D341Med (cell line): Measurements from ENCODE around the gene TNFRSF1A.
A peak's percentile ranks its signal among the peaks of the same experiment; 100 is the strongest.

ENCODE experiments used
- DNase-seq: peaks from one replicate; pipeline ENCODE4 v3.0.0; 2012; ENCODE audit warnings: low spot score

Gene TNFRSF1A

DNA sequence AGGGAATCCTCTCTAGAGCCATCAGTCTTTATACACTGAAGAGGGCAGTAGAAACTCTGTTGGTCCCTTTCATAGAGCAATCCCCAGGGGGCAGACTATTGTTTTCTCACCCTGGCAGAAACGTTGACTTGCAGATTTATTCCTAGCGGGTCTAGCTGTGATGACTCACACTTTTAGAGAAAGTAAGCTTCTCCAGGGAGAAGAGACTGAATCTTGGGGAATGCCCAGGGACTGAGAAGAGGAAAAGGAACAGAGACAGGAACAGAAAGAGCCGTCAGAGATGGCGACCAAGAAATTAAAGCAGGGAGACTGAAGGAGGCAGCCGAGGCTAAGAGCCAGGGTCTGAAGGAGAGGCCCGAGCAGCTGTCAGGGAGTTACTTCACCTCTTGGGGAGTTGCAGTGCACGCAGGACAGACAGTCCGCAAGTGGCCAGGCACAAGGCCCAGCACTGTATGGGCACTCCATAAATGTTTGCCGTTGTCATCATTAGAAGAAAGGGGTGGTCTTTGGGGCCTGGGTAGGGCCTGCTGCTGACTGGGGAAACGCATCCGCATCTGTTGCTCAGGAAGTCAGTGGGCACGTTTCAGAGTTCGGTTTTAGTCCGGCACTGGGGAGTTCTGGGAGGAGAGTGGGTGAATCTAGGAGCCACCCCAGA, 18.4 kb downstream of the TNFRSF1A start:
- DNase-seq: peak; percentile 56

DNA sequence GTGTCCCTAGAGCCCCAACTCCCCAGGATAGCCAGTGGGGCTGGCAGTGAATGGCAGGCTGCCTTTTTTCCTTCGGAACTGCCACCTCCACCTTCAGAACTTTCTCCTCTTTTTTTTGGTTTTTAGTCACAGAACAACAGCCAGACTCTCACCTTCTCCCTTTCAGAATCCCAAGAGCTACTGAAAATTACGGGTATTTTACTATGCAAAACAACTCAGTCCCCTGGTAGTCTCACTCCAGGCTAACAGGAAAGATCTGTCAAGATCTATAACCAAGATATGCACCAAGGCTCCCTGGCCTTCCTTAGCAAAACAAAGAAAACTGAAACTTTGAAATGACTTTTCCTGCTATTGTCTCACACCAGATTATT, 18.9 kb downstream of the TNFRSF1A start:
- no peak for DNase-seq

DNA sequence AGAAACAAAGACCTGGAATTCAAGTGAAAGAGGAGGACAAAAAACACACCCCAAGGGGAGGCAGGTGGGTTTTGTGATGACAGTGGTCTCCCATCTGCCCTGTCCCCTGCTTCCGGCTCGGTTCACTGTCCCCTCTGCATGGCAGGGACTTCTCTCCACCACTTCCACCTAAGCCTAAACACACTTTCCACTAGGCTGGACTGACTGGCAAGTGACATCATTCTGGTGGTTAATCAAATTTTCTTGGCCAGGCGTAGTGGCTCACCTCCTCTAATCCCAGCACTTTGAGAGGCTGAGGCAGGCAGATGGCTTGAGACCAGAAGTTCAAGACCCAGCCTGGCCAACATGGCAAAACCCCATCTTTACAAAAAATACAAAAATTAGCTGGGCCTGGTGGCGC, 19.5 kb downstream of the TNFRSF1A start:
- no peak for DNase-seq

DNA sequence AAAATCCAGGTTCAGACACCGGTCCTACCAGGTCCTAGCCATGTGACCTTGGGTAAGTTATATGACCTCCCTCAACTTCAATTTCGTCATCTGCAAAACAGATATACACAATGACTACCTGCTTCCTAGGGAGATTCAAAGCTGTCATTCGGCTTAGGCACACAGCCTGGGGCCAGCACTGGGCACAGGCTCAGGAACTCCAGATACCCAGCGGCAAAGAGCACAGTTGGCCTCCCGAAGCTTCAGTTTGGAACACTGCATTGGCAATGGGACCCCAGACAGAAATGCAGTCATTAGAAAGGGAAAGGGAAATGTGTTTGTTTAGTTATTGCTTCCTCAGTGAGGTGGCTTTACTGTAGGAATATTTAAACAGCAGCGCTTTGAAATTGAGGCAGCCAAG, 20.0 kb downstream of the TNFRSF1A start:
- no peak for DNase-seq

DNA sequence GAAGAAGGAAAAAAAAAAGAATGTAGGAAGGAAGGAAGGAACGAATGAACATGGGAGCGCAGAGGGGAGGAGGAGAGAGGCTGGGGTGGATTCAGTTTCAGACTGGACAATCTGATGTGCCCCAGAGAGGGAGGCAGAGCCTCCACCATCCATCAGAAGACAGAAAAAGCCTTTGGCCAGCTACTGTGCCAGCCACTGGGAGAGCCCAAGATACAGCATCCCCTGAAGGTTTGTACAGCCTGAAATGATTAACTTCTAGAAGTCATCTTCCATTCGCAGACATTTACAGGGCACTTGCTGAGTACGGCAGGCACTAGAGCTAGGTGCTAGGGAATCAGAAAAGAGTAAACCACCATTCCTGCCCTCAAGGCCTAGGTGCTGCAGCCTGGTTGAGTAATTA, 22.4 kb downstream of the TNFRSF1A start:
- no peak for DNase-seq

DNA sequence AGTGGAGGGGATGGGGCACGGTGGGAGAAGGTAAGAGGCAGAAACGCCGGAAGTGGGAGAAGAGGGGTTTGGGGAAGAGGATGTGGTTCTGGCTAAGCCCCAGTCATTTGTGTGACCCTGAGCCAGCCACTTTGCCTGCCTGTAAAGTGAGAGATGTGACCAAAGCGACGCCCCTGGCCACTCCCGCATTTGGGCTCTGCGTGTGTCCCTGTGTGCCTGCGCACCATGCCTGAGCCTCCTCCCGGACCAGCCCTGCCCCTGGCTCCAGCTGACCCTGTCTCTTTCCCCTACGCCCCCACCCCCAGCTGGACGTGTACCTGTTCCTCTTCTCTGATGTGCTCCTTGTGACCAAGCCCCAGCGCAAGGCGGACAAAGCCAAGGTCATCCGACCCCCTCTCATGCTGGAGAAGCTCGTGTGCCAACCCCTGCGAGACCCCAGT, 23.4 kb downstream of the TNFRSF1A start:
- DNase-seq: no peak

DNA sequence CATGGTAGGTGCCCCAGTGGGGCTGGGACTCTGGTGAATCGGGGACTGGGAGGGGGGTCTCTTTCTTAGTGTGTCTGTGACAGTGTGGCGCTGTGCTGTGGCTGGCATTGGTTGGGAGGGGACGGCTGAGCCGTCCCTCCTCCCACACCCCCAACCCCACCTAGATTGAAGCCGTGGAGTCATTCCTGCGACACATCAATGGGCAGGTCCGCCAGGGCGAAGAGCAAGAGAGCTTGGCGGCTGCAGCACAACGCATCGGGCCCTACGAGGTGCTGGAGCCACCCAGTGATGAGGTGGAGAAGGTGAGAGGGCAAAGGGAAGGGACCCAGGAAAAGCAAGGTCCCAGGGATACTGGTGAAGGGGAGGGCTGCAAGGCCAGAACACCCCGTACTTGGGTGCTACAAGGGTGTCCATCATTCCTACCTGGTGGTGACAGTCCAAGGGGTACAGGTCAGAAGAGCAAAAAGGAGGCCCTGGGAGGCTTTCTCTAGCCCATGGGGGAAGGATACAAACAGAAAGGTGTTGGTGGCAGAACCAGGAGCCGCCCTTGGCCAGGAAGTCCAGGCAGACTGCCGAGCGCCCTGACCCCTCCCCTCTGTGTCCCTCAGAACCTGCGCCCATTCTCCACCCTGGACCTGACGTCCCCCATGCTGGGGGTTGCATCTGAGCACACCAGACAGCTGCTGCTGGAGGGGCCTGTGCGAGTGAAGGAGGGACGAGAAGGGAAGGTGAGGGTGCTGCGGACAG, 24.0 kb downstream of the TNFRSF1A start:
- DNase-seq: no peak

DNA sequence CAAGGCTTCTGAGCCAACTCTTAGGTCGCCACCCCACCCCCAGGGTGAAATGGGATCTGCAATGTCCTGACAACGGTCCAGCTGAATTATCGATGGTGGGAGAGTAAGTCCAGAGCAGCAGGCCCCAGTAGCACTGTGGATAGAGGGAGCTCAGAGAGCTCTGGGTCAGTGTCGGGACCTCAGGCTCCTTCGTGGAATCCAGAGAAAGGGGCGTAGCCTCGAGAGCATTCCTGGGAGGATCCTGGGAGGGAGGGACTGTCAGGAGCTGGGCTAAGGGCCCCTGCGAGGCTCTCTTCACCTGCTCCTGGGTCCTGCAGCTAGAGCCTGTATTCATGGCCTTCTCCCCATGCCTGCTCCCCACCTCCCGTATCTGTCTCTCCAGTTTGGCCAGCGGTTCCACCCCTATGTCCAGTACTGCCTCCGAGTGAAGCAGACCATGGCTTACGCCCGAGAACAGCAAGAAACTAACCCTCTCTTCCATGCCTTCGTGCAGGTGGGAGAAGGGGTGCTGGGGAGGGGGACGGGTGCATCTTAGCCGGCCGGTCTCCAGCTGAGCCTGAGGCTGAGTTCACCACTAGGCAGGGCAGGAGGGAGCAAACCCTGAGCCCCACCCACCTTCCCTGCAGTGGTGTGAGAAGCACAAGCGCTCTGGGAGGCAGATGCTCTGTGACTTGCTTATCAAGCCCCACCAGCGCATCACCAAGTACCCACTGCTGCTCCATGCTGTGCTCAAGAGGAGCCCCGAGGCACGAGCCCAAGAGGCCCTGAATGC, 24.8 kb downstream of the TNFRSF1A start:
- no peak for DNase-seq

DNA sequence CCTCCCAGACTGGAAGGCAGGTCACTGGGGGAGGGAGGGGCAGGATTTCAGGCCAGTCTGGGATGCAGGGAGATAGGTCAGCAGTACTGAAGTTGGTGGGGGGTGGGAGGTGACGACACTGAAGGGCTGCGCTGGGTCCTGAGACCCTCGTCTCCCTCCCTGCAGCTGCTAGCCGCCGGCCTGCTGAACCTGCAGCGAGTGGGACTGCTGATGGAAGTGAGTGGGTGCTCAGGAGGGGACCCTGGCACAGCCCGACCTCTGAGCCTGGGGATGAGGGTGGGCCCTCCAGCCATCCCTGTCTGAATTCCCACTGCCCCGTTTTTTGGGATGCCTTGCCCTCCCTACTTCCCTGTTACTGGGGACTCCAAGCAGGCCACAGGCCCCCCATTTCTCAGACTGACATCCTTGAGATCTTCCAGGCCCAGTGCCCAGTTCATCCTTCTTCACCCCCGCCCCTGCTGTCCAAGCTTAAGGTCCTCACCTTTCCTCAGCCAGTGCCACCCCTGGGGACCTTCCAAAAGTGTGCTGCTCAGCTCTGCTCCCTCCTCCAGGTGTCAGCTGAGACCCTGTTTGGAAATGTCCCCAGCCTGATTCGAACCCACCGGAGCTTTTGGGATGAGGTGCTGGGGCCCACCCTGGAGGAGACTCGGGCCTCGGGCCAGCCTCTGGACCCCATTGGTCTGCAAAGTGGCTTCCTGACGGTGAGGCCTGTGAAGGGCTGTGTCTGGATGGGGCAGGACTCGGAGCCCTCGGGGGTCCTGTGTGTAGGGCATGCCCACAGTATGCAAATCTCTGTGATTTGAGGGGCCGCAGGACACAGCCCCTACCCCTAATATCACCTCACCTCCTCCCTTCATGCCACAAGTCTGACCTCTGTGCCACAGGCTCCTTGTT, 25.9 kb downstream of the TNFRSF1A start:
- no peak for DNase-seq

DNA sequence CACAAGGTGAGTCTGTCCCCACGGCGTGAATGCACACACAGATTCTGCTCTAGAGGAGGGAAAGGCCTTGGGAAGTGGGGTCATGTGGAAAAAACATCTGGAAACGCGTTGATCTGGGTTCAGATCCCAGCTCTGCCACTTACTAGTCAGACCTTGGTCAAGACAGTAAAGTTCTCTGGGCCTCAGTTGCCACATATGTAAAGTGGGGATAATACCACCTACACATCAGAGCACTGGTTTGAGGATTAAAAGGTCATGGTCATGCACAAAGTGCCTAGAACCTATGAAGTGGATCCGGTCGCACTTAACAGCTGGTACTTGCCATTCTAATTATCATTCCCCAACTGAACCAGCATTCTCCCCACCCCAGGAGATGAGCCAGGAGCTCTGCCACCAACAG, 26.7 kb downstream of the TNFRSF1A start:
- no peak for DNase-seq

DNA sequence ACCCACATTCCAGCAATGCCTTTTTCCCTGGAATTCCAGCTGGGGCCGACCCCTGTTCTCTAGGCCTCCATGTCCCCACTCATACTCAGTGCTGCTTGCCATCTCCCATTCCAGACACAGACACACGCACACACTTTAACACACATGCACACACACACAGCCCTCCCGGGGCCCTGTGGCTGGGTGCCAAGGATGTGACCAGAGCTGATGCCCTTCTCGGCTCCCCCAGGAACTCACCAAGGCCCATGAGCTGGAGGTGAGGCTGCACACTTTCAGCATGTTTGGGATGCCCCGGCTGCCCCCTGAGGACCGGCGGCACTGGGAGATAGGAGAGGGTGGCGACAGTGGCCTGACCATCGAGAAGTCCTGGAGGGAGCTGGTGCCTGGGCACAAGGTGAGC, 27.1 kb downstream of the TNFRSF1A start:
- DNase-seq: no peak

DNA sequence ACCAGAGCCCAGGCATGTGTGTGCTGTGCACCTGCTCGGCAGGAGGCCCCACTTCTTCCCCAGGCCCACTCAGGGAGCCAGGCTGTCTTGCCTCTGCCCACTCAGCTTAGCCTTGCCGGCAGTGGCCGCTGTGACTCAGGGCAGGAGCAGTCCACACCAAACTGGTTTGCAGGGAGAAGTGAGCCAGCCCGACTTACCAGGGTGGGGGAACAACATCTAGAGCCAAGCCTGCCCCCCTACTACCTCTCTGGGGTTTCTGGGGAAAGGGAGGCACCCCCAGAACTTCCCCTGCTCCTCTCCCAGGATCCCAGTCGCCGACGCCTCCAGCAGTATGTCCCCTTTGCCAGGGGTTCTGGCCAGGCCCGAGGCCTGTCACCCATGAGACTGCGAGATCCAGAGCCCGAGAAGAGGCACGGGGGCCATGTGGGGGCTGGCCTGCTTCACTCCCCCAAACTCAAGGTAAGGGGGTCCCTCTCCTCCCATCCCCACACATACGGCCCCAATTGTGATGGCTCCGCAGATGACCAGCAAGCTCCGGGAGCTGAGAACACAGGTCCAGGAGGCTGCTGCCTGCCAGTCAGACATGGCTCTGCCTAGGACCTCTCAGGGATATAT, 28.4 kb downstream of the TNFRSF1A start:
- no peak for DNase-seq

DNA sequence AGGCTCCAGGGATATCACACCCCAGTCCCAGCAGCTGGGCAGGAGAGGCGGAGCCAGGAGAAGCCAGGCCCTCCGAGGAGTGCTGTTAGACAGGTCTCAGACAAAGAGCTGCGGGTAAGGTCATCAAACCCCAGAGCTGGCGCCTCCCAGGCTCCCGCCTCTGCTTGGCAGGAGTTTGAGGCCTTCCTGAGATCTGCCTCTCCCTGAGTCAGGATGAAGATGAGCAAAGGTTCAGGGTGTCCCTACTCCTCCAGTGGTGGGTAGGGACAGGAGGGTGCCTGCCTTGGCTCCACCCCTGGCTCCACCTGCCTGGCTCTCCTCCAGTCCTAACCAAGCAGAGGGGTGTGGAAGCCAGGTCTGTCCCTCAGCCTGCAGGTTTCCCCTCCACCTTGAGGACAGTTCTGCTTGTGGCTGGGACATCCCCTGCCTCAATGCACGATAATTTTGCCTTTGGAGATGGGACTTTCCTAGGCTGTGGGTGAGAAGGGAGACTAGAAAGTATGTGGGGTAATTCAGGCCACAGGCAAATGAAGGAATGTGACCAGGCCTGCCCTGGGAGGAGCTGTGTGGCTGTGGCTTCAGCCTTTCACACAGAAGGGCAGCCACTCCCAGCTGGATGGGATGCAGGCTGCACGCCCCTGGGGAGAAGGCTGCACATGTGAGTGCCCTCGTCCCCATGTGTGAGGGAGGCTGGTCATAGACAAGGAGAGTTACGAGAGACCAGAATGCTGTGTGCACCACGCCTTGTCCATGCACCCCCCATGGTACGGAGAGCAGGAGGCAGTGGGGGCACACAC, 29.1 kb downstream of the TNFRSF1A start:
- DNase-seq: no peak

DNA sequence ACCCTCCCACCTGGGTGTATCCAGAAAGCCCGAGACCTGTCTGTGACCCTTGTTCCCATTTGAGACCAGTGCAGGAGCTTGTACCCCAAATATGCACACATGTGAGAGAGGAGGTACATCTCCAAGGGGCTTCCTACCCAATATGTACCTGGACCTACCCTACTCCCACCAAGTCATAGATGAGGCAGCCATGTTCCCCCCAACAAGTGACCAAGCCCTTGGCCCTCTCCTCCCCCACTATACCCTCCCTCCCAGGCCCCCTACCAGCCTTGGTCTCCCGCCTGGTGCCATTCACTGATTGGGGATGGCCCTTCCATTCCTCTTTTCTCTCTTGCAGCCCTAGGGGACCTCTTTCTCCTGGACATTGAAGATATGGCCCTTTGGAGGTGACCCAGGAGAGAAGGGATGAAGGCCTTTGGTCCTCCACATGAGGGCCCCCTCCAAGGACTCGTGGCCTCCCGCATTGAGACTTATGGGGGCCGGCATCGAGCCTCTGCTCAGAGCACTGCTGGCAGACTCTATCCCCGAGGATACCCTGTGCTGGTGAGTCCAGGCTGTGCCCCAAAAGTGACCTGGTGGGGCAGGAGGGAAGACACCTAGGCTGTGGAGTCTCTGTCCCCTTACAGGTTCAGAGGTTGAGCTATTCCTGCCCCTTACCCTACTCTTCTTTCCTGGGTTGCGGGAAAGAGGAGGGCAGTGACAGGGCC, 29.9 kb downstream of the TNFRSF1A start:
- DNase-seq: no peak

DNA sequence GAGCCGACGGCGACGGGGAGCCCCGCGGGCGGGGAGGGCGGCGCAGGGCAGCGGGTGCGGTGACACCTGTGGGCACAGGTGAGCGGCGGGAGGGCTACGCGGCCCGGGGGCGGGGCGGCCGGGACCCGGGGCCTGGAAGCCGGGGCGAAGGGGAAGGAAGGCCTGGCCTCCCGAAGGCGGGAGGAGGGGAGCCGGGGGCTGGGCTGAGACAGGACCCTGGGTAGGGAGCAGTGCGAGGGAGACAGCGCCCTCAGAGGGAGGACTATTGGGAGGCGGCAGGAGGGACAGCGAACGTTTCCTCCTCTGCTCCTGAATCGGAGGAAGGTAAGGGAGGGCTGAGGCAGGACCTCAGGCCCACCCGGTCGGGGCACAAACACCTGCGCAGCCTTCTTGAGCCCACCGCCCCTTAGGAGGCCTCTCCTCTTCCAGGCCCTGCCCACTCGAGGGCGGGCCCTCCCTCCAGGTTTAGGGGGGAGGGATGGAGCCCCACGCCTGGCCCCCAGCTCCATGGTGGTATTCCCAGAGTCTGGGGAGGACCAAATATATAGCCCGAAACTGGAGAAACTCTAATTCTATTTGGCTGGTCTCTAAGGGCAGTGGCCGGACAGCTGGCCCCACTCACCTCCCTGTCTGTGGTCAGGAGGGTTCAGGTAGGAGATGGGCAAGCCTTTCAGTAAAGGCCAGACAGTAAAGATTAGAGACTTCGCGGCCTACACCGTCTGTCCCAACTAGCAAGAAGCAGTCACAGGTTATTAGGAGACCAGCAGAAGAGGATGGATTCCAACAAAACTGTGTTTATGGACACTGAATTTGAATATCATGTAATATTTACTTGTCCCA, 30.9 kb downstream of the TNFRSF1A start:
- DNase-seq: no peak

DNA sequence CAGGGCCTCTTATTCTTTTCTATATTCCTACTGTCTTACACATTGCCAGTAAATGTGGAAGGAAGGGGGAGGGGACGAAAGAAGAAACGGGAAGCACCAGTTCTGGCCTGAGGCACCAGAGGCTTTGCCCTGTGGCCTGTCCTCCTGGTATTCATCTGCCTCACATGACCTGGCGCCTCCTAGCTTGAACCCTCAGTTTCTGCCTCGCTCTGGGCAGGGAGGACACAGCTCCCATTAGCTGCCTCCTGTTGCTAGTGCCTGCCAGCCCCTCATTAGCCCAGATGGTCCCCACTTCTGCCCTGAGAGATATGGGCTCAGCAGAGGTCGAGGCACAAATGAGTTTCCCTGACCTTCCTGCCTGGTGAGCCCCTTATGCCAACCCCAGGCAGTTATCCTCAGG, 34.3 kb downstream of the TNFRSF1A start:
- DNase-seq: peak; percentile 8

DNA sequence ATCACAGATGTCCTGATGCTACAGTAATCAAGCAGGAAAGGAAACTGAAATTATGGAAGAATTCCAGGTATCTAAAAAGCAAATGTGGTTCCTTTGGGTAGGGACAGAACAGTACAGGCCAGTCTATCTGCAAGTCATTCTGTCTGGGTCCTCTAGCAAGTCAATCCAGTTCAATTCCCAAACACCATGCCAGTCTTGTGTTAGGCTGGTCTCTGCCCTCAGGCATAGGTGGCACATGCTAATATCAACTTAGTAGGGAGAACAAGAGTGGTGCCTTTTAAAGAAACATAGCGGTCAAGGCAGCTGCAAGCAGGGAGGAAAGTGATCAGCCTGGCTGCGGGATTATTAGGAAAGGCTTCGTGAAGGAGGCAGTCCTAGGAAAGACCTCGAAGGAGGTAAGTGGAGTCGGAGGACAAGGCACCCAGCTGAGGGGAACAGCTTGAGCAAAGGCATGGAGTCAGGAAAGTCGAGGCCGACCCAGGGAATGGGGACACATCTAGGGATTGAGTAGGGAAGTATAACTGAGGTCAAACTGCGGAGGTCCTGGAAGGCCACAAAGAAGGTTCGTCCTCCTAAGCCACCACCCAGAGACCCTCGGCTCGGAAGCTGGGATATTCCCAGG, 35.2 kb downstream of the TNFRSF1A start:
- DNase-seq: no peak

DNA sequence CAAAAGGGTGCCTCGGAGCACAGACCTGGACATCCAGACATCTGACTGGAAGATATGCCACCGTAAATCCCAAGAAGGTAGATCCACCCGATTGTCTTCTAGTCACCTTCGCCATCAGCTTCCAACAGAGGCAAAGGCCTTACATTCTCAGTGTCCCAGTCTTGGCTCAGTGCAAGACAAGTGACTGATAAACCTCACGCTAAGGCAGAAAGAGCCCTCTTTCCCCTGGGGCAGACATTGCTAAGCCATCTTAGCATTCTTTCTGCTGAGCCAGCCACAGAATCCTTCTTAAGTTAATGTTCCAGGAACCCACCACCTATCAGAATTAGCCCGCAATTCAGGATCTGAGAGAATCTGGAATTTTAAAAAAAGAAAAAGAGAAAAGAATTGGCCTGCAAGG, 35.7 kb downstream of the TNFRSF1A start:
- no peak for DNase-seq

DNA sequence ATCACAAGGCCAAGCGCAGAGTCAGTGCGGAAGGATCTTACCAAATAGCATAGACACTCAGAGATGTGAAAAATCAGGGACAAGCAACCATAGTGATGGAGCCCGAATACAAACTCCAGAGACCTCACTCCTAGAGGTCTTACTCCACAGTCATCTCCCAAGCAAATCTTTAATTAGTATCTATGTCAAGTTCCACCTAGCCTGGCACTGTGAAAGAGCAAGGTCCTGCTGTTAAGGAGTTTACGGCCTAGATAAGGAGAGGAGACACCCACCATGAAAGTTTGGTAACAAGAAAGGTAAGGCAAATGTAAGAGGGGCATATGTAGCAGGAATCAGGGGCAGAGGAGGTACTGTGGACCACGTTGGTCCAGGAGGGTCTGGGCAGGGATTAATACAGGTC, 38.8 kb downstream of the TNFRSF1A start:
- DNase-seq: no peak
